ENCODE measurements around the gene LHB.
"Not testable (repeated sequence)": the region's sequence is repeated elsewhere in the genome, so short reads cannot be mapped to it uniquely, and the experiment has no call there.

Gene LHB

GRCh38 chr19:49036815-49037214 lies 19.9 kb upstream of the LHB start, which contains the start of gene CGB1:
CGB1 (minus strand) TSS chr19:49036895; CDS start chr19:49036711, 184 bp downstream.
- DNase-seq = peak in 1 of 2 donors; percentile 40

- DNase-seq = peak; percentile 57 to 61
These were observed 14.9 kb upstream of the LHB start, which contains the start of gene CGB2 for GRCh38 chr19:49031642-49032301. CGB2 (plus strand) TSS chr19:49031890; CDS start chr19:49032096, 206 bp downstream.

- not testable (repeated sequence) for DNase-seq
These were observed 13.4 kb upstream of the LHB start for GRCh38 chr19:49030323-49030722.

DNA sequence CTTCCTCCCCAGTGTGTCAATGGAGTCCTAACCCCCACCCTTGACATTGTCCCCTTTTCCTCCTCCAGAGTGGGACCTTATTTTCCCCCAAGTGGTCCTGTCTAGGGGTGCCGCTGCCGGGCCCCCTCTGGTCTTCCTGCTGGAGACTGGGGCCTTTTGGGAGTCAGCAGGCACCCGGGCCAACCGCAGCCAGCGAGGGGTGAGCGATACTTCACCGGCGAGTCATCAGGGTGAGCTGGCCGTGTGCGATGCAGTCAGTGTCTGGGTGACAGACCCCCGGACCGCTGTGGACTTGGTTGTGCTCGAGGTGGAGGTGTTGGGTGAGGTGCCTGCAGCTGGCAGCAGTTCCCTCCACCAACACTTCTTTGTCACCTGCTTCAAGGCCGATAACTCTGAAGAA lies 12.9 kb upstream of the LHB start:
- not testable (repeated sequence) for DNase-seq

DNA sequence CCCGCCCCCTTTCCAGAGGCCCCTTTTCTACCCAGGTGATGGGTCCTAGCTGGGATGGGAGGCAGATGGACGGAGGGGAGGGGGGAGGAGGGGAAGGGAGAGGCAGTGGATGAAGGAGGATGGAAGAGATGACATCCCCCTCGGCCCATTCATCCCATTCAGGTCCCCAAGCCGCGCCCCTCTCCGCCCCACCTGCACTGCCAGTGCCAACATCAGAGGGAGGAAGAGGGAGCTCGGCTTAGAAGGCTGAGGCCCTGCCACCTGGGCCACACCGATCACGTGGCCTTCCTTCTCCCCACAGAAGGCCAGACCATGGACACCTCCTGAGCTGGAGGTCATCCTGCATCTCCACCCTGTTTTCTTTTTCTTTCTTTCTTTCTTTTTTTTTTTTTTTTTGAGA lies 11.8 kb upstream of the LHB start:
- not testable (repeated sequence) for DNase-seq

GRCh38 chr19:49025599-49025998 lies 8.7 kb upstream of the LHB start:
- DNase-seq = not testable (repeated sequence)

- DNase-seq = not testable (repeated sequence)
These were observed 8.2 kb upstream of the LHB start for GRCh38 chr19:49025088-49025487.

GRCh38 chr19:49024233-49024632 lies 7.3 kb upstream of the LHB start, which contains the start of gene CGB3:
CGB3 (minus strand) TSS chr19:49024333; CDS start chr19:49023971, 362 bp downstream.
- DNase-seq = not testable (repeated sequence)

GRCh38 chr19:49022116-49022515 lies 5.2 kb upstream of the LHB start:
- no peak for DNase-seq

GRCh38 chr19:49020931-49021895 lies 4.3 kb upstream of the LHB start:
- no peak for DNase-seq

- DNase-seq = no peak
These were observed 3.5 kb upstream of the LHB start for GRCh38 chr19:49020342-49020741.

DNA sequence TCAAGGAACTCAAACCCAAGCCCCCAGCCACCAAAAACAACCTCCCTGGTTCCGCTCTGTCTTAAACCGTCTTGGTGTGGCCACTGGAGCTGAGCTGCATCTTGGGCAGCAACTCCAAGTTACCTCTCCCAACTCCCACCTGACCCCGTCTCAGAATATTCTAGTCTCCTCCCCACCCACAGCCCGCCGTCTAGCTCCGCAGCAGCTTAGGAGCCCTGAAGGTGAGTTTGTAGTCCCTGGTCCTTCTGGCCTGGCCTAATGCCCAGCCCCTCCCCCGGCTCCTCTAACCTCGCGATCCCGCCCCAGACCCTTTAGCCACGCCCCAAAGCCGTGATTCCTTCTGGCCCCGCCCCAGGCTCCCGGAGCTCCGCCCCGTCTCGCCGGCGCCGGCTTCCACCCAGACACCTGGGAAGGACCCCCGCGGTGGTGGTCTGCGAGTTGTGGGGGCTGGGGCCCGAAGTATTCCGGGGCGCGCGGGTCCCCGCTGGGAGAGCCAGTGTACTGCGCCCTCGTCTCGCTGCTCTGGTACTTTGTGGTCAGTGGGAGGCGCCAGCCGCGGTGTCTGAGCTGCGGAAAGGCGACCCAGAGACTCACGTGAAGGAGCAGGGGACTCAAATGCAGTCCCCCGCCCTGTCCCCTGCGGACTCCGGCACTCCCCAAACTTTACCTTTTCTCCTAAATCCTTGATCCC lies 2.5 kb upstream of the LHB start:
- peak; percentile 63 to 74 for DNase-seq

GRCh38 chr19:49018388-49019241 lies 1.7 kb upstream of the LHB start:
- DNase-seq = peak in 1 of 2 donors; percentile 37

DNA sequence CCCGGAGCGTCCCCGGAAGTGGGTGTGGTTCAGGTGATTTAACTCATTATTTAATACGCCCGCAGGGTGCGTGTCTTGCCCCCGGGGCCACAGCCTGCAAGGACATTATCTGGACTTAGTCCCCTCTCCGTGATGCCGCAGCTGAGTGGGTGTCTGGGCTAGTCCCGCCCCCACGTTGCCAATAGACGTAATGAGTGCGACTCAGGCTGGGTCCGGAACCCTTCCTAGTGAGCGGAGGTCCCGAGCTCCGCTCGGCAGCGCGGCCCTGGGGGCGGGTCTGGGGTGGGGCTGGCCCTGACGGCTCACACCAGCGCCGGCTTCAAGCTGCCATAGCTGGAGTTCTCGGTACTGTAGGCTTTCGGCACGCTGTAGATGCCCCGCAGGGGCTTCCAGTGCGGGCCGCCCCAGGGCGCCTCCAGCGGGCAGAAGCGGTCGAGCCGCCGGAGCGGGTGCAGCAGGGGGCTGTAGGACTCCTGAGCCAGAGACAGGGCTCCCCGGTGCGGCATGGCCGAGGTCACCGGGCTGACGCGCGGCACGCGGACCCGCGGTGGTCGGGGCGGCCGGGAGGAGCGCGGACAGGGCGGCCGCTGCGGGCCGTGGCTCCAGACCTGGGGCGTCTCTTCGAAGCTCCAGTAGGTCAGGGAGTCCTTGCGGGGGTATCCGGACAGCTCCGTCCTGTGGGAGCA lies 918 bp upstream of the LHB start:
- DNase-seq = peak; percentile 71 to 76

- no peak for DNase-seq
These were observed 638 bp downstream of the LHB start for GRCh38 chr19:49016067-49016839.

GRCh38 chr19:49014870-49015255 lies 2.0 kb downstream of the LHB start:
- no peak for DNase-seq

DNA sequence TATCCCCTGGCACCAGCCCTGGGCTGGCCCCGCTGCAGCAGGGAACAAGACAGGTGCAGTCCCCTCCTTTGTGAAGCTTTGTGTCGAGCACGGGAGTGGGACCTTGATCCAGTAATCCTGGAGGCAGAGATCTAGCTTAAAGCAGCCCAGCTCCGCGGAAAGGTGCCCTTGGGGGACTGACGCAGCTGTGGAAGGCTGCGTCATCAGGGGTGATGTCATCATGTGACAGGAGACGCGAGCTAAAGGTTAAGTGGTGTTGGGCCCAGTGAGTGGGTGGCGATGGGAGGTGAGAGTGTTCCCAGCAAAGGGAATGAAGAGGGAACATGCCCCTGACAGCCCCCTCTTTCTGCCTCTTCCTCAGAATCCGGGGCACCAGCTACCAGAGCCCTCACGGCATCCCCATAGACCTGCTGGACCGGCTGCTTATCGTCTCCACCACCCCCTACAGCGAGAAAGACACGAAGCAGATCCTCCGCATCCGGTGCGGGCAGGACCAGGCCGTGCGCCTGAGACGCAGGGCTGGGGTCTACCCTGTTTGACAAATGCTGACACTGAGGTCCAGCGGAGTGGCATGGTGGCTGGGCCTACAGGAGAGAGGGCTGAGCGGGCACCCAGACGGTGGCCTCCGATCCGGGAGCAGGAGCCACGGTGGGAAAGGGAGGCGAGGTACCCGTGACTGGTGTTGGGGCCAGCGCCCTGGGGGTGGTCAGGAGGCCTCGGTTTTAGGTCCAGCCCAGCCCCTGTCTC lies 2.6 kb downstream of the LHB start:
- DNase-seq = no peak

DNA sequence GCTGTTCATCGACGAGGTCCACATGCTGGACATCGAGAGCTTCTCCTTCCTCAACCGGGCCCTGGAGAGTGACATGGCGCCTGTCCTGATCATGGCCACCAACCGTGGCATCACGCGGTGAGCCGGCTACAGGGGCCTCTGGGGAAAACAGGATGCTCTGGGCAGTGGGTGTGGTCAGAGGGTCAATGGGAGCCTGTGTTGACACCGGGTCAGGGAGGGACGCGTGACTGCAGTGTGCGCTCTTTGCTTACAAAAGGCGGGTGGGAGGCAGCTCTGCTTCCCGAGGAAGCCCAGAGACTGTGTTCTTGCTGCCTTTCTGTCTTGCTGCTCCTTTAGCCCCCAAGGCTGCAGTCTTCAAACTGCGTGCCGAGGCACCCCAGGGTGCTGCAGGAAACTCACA lies 5.7 kb downstream of the LHB start:
- no peak for DNase-seq

DNA sequence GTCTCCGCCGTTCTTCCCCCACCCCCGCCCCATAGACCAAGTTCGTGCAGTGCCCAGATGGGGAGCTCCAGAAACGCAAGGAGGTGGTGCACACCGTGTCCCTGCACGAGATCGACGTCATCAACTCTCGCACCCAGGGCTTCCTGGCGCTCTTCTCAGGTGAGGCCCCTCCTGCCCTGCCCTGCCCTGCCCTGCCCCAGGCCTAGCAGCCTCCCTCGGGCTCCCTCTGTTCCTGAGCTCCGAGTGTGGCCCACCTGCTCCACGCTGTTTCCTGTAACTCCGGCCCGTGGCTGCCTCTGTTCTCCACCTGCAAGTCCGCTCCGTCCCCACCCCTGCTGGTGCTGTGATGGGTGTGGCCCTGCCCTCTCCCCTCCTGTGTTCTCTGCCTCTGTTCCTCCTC lies 6.4 kb downstream of the LHB start:
- DNase-seq = no peak

GRCh38 chr19:49009828-49010227 lies 7.1 kb downstream of the LHB start:
- DNase-seq = no peak
